ENCODE measurements around the gene KRT80.

- TF ChIP-seq CTCF (IDR thresholded peaks at IDR 0.05) (no peak), POLR2A (IDR thresholded peaks at IDR 0.05) (no peak), POLR2AphosphoS5 (IDR thresholded peaks at IDR 0.05) (no peak)
These were observed 9.4 kb downstream of the KRT80 start for GRCh38 chr12:52182384-52182783.
